Testis (tissue), 3 donors: Measurements from ENCODE around the gene SMG9. TPM values are rescaled to one million over a fixed set of nuclear protein-coding genes. Genes with fewer than 3 reads are reported as not detected.

Experiments
- DNase-seq: peaks from one replicate; pipeline ENCODE4 v3.0.0-alpha.2; 2019
- H3K27ac ChIP-seq, 2 donors: fragments of 200-600 bp; sonication (generic); one replicate each; pipeline ENCODE4 v1.5.1; 2019
- H3K27me3 ChIP-seq: fragments of 200-600 bp; sonication (generic); one replicate; pipeline ENCODE4 v1.5.1; 2019
- H3K36me3 ChIP-seq: fragments of 200-600 bp; sonication (generic); one replicate; pipeline ENCODE4 v1.5.1; 2017; ENCODE audit warnings: low read depth; ENCODE audit errors: missing control alignments
- H3K4me1 ChIP-seq: fragments of 200-600 bp; sonication (generic); one replicate; pipeline ENCODE4 v1.5.1; 2019
- H3K4me3 ChIP-seq, 2 donors: fragments of 200-600 bp; sonication (generic); one replicate each; pipeline ENCODE4 v1.5.1; 2017 to 2019
- H3K9me3 ChIP-seq: fragments of 200-600 bp; sonication (generic); one replicate; pipeline ENCODE4 v1.5.1; 2017
- CTCF ChIP-seq, 3 experiments: fragments of 450-650 bp in 2 of 3; fragments of 200-600 bp in 1 of 3; sonication (generic) in 1 of 3; IDR thresholded peaks; one replicate each; pipeline ENCODE4 v1.5.1; 2016 to 2019; ENCODE audit warnings: antibody characterized with exemption in 3 of 3, mild to moderate bottlenecking in 2 of 3, moderate library complexity in 1 of 3
- POLR2A ChIP-seq: fragments of 450-650 bp; IDR thresholded peaks from one replicate; pipeline ENCODE4 v1.6.1; 2017; ENCODE audit warnings: antibody characterized with exemption, mild to moderate bottlenecking, moderate library complexity
- WGBS, 2 donors: methylation state at CpG; one replicate each; pipeline ENCODE4 v1.1.5; 2018; 5-methylcytosine and 5-hydroxymethylcytosine counted together
- intact Hi-C: fragments of 100-400 bp; cut with DNase I; formaldehyde crosslinking; loops from one replicate; pipeline ENCODE4 v1.15.1; 2023; ENCODE audit warnings: low total_unique reads
- polyA plus RNA-seq: library from polyadenylated mRNA; stranded (reverse); fragments of 350-450 nt; fragmentation: Illumina TruSeq; extraction: RNeasy Lipid Tissue Mini Kit (QIAGEN cat#74804); gene quantifications from one replicate; pipeline ENCODE4 v1.2.3, GENCODE V29; 2014; ENCODE audit warnings: low read depth, low replicate concordance; ENCODE audit not compliant: insufficient read depth
- total RNA-seq, 2 donors: library from RNA; depleted of rRNA; stranded (reverse); fragments of >200 nt; gene quantifications; one replicate each; pipeline ENCODE4 v1.2.3, GENCODE V29; 2016

The SMG9 gene
- total and polyA plus RNA-seq, 3 donors from 2014 or later, result 65.0 to 144 (median 76.8) TPM

- DNase-seq, result no peak
- intact Hi-C loops, result no loop called here
- no peaks in the 10 kb centered on the region for H3K27me3 ChIP-seq
- no peaks in the 10 kb centered on the region for H3K36me3 ChIP-seq
- TF ChIP-seq CTCF (IDR thresholded peaks at IDR 0.05) (no peak), POLR2A (no peak)
- no peaks in the 10 kb centered on the region for H3K9me3 ChIP-seq
- H3K4me3 ChIP-seq, result no peak overlapping the region
- no peaks in the 10 kb centered on the region for H3K4me1 ChIP-seq
- H3K27ac ChIP-seq, result no peak overlapping the region
Observed at GRCh38 chr19:43735957-43736356, 18.8 kb downstream of the SMG9 start.

- no peaks in the 10 kb centered on the region for H3K4me1 ChIP-seq
- intact Hi-C loops, result no loop called here
- no peaks in the 10 kb centered on the region for H3K9me3 ChIP-seq
- H3K36me3 ChIP-seq, result no peaks in the 10 kb centered on the region
- H3K27ac ChIP-seq, result no peak overlapping the region
- no peaks in the 10 kb centered on the region for H3K27me3 ChIP-seq
- WGBS, 2 donors, result 98% methylated on average over 6 of the region's 6 CpGs
- TF ChIP-seq POLR2A, result no peak
- TF ChIP-seq CTCF (IDR thresholded peaks at IDR 0.05), result no peak
- no peak for DNase-seq
- no peak overlapping the region for H3K4me3 ChIP-seq
Observed at GRCh38 chr19:43735013-43735412, 19.7 kb downstream of the SMG9 start.

- intact Hi-C loops, result no loop called here
- no peak overlapping the region for H3K4me3 ChIP-seq
- H3K9me3 ChIP-seq, result no peaks in the 10 kb centered on the region
- H3K4me1 ChIP-seq, result no peaks in the 10 kb centered on the region
- TF ChIP-seq POLR2A, result no peak
- no peak for TF ChIP-seq CTCF (IDR thresholded peaks at IDR 0.05)
- WGBS, 2 donors, result 77 to 87% methylated on average over 1 of the region's 1 CpG
- DNase-seq, result no peak
- no peak overlapping the region for H3K27ac ChIP-seq
- H3K36me3 ChIP-seq, result no peaks in the 10 kb centered on the region
- no peaks in the 10 kb centered on the region for H3K27me3 ChIP-seq
Observed at GRCh38 chr19:43731846-43732245, 22.9 kb downstream of the SMG9 start.

DNA sequence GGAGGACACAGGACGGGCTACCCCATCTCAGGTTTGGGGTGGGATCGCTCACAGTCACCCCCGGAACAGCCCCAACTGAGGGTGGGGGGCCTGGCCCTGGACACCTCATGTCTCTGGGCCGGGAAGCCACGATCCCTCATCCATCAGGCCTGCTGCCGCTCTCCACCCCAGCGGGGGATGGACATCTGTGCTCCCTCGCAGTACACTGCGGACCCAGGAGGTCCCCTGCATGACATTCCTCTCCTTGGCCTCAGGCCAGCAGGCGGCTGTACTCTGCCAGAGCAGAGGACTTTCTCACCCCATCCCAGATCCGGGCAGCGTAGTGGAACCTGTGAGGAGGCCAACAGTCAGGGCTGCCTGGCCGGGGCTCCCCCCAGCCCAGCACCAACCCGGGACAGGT is 23.4 kb downstream of the SMG9 start:
- Histone ChIP-seq H3K36me3 (no peaks in the 10 kb centered on the region), H3K4me1 (no peaks in the 10 kb centered on the region), H3K9me3 (no peaks in the 10 kb centered on the region), H3K27me3 (no peaks in the 10 kb centered on the region), H3K4me3 (no peak overlapping the region), H3K27ac (no peak overlapping the region)
- 75 to 82% methylated on average over 12 to 13 of the region's 14 CpGs for WGBS, 2 donors
- DNase-seq, result no peak
- TF ChIP-seq CTCF (IDR thresholded peaks at IDR 0.05) (no peak), POLR2A (no peak)
- intact Hi-C loops, result no loop called here

GRCh38 chr19:43729919-43730318 is 24.8 kb downstream of the SMG9 start:
- intact Hi-C loops, result no loop called here
- no peak overlapping the region for H3K4me3 ChIP-seq
- 81 to 83% methylated on average over 5 of the region's 5 CpGs for WGBS, 2 donors
- no peaks in the 10 kb centered on the region for H3K4me1 ChIP-seq
- TF ChIP-seq CTCF (IDR thresholded peaks at IDR 0.05) (no peak), POLR2A (no peak)
- no peak for DNase-seq
- no peak overlapping the region for H3K27ac ChIP-seq
- H3K36me3 ChIP-seq, result no peaks in the 10 kb centered on the region
- no peaks in the 10 kb centered on the region for H3K27me3 ChIP-seq
- no peaks in the 10 kb centered on the region for H3K9me3 ChIP-seq
